Stimulated activated CD4-positive, alpha-beta T cell treated with anti-CD3 and anti-CD28 coated beads, TNF-alpha, amount 100 ng/mL, for 1 hour (primary cell): ENCODE results near the gene RPH3AL.

Experiments used
- DNase-seq, 3 donors: peaks; one replicate each; pipeline ENCODE4 v3.0.0-alpha.2; 2020; ENCODE audit warnings: low read depth in 3 of 3, low spot score in 1 of 3

The RPH3AL gene

GRCh38 chr17:263773-264172 lies 88.8 kb downstream of the RPH3AL start:
- DNase-seq, result no peak

DNA sequence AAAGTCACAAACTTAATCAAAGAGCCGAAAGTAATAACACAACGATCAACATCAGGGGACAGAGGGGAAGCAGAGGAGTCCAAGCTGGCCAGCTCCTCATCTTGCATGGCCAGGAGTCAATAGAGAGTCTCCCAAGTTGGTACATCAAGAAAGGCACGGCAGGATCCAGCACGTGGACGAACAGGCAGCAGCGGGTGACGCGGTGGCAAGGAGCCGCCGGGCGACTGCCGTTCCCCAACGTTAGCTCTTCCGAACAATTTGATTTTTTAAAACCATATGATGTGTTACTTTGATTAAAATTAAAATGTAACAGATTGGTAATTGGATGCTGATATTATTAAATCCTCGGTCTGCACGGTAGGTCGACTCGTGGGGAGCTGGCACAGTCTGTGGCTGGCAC lies 89.3 kb downstream of the RPH3AL start:
- no peak for DNase-seq

GRCh38 chr17:261635-262034 lies 91.0 kb downstream of the RPH3AL start:
- no peak for DNase-seq

DNA sequence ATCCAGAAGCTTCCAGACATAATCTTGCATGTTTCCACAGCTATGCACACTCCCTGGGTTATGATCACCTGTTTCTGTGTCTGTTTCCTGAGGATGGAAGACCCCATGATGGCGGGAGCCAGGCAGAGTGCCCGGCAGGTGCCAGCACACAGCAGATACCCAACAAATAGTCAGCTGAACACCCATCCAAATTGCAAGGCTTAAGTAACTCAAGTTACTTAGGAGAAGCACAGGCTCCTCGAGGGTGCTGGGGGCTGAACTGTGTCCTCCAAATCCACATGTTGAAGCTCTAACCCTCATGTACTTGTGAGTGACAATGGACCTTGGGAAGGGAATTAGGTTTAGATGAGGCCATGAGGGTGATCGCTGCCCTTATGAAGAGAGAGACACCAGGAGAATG lies 91.7 kb downstream of the RPH3AL start:
- DNase-seq, result no peak

GRCh38 chr17:260031-260791 lies 92.4 kb downstream of the RPH3AL start:
- DNase-seq, result no peak

GRCh38 chr17:259341-259976 lies 93.1 kb downstream of the RPH3AL start:
- DNase-seq, result no peak

DNA sequence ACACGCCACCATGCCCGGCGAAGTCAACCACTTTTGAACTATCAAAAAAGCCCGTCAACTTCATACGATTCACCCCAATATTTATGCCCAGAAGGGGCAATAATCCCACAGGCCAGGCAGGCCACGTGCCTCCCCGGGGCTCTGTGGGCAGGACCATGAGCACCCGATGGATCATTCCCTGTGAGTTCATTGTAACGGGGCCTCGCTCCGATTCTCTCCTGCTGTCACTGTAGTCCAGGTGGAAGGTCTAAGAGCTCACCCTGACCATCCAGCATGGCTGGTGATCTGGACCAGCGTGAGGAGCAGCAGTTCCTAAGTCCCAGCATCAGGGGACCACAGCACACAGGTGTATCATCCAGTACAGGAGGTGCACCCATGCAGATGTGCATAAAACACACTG lies 93.7 kb downstream of the RPH3AL start:
- no peak for DNase-seq

DNA sequence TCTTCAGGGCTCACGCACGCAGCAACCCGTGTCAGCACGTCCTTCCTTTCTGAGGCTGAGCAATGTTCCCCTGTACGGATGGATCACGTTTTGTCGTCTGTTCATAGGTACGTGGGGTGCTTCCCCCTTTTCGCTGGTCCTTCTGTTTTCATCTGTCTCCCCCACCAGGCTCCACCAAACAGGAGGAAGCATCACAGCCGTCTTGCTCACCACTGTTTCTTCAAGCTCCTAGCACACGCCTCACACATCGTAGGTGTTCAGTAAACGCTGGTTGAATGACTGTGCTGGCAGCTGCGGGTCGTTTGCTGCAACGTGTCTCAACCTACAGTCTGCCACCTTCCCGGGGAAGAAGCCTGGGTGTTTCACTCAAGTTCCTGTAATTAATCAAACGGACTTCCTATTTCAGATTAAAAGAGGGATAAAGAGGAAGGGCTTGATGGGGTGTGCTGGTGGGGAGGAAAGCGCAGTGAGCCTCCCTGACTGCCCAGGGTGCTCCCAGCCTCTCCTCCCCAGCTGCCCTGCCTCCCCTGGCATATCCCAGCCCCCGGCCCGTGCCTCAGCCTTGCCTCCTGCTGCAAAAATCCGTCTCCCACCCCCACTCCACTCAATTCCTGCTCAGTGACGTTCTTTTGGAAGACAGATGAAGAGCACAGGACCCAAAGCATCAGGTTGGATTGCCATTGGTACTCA lies 94.4 kb downstream of the RPH3AL start:
- DNase-seq, result no peak

DNA sequence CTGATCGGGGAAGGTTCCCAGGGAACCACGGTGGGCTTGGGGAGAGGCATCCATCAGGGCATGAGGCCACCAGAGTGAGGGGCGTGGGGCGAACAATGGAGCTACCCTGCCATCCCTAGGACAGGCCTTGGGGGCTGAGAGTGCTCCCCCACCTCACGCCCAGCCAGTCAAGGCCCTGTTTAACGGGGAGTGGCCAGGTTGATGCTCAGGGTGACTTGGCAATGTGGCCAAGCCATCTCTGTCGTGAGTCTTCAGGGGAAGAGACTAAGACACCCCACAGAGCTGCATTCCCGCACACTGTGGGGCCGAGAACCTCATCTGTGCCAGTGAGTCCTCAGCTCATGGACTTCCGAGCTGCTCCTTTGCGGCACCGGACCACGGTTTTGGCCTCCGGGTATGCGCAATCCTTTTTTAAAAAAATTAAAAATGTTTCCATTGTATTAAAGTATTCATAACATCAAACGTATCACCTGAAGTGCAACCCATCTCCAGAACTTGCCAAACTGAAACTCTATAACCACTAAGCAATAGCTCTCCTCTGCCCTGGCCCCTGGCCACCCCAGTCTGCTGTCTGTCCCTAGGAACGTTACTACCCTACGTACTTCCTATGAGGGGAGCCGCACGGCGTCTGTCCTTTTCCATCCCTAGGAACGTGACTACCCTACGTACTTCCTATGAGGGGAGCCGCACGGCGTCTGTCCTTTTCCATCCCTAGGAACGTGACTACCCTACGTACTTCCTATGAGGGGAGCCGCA lies 99.3 kb downstream of the RPH3AL start:
- no peak for DNase-seq

DNA sequence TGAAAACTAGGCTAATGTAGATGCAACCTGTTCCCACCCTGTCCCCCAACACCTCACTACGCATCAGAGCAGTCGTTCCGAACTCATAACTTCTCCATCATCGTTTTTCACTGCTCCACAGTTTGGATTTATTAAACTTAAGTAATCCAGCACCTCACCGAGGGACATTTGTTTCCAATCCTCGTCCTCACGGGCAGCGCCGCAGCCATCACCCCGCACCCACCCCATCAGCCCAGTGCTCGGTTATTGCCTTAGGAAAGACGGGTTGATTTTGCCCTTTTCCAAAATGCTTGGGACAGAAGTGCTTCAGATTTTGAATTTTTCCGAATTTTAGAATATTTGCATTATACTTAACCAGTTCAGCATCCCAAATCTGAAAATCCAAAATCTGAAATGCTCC lies 100.2 kb downstream of the RPH3AL start:
- no peak for DNase-seq

- DNase-seq, result no peak
These were observed 101.1 kb downstream of the RPH3AL start for GRCh38 chr17:251531-251930.

DNA sequence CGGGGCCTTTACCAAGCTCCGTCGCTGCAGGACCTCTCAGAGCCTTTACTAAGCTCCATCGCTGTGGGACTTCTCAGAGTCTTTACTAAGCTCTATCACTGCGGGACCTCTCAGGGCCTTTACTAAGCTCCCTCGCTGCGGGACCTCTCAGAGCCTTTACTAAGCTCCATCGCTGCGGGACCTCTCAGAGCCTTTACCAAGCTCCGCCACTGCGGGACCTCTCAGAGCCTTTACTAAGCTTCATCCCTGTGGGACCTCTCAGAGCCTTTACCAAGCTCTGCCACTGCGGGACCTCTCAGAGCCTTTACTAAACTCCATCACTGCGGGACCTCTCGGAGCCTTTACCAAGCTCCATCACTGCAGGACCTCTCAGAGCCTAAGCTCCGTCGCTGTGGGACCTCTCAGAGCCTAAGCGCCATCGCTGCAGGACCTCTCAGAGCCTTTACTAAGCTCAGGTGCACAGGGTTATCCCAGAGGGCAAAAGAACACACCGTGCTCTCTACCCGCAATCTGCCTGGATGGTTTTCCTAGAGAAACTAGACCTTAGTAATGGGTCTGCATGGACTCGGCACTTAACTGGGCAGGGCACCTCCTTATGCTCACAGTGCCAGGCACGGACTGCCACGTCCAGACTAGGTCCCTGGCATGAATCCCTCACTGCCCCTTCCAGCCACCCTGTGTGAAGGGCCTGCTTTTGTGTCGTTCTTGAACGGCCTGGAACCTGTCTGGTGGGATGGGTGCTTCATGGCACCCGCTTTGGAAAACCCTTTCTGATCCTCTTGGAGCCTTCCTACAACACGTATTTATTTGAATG lies 101.9 kb downstream of the RPH3AL start:
- no peak for DNase-seq

DNA sequence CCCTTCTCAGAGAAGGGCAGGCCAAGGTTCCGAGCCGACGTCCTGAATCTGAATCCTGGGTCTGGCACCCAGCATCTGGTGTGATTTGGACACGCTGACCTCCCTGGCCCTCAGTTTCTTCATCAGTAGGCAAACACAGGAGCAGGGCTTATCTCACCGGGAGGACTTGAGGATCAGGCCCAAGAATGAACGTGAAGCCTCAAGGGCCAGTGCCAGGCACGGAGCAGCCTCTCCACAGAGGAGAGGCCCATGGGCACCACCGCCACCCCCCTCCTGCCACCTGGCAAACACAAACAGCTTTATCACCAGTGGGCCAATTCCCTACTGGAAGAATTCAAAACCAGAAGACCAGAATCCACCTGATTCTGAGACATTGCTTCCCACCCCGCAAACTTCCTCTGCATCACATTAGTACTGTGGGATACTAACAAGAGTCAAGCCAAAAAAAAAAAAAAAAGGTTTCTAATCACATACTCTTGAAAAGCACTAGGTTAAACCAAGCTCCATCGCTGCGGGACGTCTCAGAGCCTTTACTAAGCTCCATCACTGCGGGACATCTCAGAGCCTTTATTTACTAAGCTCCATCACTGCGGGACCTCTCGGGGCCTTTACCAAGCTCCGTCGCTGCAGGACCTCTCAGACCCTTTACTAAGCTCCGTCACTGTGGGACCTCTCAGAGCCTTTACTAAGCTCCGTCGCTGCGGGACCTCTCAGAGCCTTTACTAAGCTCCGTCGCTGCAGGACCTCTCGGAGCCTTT lies 103.2 kb downstream of the RPH3AL start:
- DNase-seq, result no peak

- no peak for DNase-seq
These were observed 104.0 kb downstream of the RPH3AL start for GRCh38 chr17:248337-249235.

DNA sequence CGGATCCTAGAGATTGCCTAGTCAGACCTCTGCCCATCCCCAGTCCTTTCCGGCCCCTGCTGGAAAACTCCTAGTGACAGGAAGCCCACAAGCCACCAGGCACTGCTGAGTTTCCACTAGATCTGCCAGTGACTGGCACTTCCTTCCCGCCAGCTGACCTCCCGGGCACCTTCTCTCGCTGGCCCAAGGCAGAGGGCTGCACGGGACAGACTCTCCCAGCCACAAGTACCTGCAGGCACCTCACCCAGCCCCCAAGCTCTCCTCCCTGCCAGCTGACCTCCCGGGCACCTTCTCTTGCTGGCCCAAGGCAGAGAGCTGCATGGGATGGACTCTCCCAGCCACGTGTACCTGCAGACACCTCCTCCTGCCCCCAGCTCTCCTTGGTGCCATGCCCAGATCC lies 104.8 kb downstream of the RPH3AL start:
- DNase-seq, result no peak

DNA sequence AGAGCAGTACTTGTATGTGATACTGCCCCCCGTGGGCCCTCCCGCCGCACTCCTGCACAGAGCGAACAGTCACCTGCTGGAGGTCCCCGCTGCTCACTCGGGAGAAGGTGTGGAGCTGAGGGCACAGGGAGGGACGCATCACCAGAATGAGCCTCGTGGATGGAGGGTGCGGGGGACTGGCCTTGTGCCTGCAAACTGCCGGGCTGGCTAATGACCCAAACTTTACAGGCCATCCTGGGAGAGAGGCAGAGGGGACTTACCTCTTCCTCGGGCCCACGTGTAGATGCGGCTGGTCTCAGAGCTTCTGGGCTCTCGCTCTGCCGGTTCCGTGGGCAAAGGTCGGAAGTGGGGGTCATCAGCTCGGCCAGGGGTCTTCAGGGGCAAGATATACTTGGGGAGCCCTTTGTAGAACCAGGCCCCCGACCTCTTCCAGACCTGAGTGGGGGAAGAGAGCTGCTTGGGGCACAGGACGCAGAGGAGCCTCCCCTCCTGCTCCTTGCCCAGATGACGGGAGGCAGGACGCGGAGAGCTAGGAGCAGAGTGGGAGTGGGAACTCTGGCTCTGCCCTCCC lies 105.7 kb downstream of the RPH3AL start:
- DNase-seq, result no peak

DNA sequence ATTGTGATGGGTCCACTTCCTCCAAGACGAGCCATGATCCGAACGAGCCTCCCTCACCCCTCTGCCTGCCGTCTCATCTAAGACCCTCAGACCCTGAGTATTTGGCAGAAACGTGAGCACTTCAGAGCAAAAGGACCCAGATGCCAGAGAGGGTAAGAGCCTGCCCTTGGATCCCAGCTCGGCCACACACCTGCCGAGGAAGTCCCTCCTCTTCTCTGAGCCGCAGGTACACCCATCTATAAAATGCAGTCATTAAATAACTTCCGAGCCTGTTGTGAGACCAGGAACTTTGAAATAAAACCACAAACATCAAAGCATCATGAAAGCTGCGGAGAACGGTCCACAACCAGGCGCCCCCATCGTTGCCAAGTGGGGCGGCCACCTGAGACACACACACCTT lies 106.4 kb downstream of the RPH3AL start:
- DNase-seq, result no peak

GRCh38 chr17:245611-246010 lies 107.0 kb downstream of the RPH3AL start:
- no peak for DNase-seq

GRCh38 chr17:245020-245419 lies 107.6 kb downstream of the RPH3AL start:
- DNase-seq, result no peak
